Fibroblast of mammary gland (primary cell): ENCODE results near the gene TCFL5.

Source experiments
- DNase-seq: peaks from one replicate; pipeline ENCODE4 v3.0.0-alpha.2; 2010; ENCODE audit warnings: low read depth
- H3K4me3 ChIP-seq: 2 replicates; pipeline ENCODE4 v1.5.1; 2011; ENCODE audit warnings: low read depth, mild to moderate bottlenecking, low read length, moderate library complexity; ENCODE audit not compliant: control insufficient read depth
- CTCF ChIP-seq: conservative IDR thresholded peaks from 2 replicates; pipeline ENCODE4 v1.5.1; 2011; ENCODE audit warnings: low read depth, low read length, inconsistent platforms; ENCODE audit not compliant: control insufficient read depth, insufficient read depth

TCFL5 gene

GRCh38 chr20:62861726-62862336 is at the start of gene TCFL5:
Gene TCFL5, minus strand, starts transcription at chr20:62861822. Its CDS starts 152 bp downstream, at chr20:62861670.
- peak within 1 kb of the TSS; percentile 55 for H3K4me3 ChIP-seq
- no peak for TF ChIP-seq CTCF
- DNase-seq, result peak; percentile 78

GRCh38 chr20:62910777-62911497 is 49.3 kb upstream of the TCFL5 start:
- no peak for DNase-seq
- no peak for TF ChIP-seq CTCF
- H3K4me3 ChIP-seq, result no peak overlapping the region

- TF ChIP-seq CTCF, result no peak
- H3K4me3 ChIP-seq, result no peak overlapping the region
- no peak for DNase-seq
These were observed 48.7 kb upstream of the TCFL5 start for GRCh38 chr20:62910217-62910766.

- no peak overlapping the region for H3K4me3 ChIP-seq
- no peak for TF ChIP-seq CTCF
- no peak for DNase-seq
These were observed 47.6 kb upstream of the TCFL5 start for GRCh38 chr20:62908971-62909791.

- DNase-seq, result no peak
- H3K4me3 ChIP-seq, result no peak overlapping the region
- TF ChIP-seq CTCF, result peak; percentile 48
These were observed 46.0 kb upstream of the TCFL5 start for GRCh38 chr20:62907384-62908317.

- H3K4me3 ChIP-seq, result no peak overlapping the region
- no peak for DNase-seq
- no peak for TF ChIP-seq CTCF
These were observed 45.2 kb upstream of the TCFL5 start for GRCh38 chr20:62906647-62907375.
